ENCODE results near the gene NUMBL. TPM values are rescaled to one million over a fixed set of nuclear protein-coding genes. Genes with fewer than 3 reads are reported as not detected.

NUMBL gene
- polyA plus RNA-seq, 12 donors, result 19.9 to 119 (median 26.9) TPM

Other genes starting within 250 kb of the NUMBL start
- 10 to 100 TPM in 11 of 12 donors, not detected in 1; 25.4 to 57.7 (median 44.9) TPM for gene SERTAD3, start 246.3 kb downstream of the NUMBL start, polyA plus RNA-seq (ENCODE audit: insufficient read length in 12 of 12)
- 10 to 100 TPM in 11 of 12 donors, not detected in 1; 21.9 to 68.1 (median 34.1) TPM for gene BLVRB, start 224.9 kb downstream of the NUMBL start, polyA plus RNA-seq (ENCODE audit: insufficient read length in 12 of 12)
- gene SPTBN4, start 223.7 kb downstream of the NUMBL start, polyA plus RNA-seq (ENCODE audit: insufficient read length in 12 of 12), result under 1 TPM in 10 of 12 donors, not detected in 2; 0.14 to 0.83 (median 0.33) TPM
- 100 to 1,000 TPM in 1 of 12 donors, 10 to 100 TPM in 10, not detected in 1; 12.8 to 160 (median 19.1) TPM for gene SHKBP1, start 113.8 kb downstream of the NUMBL start, polyA plus RNA-seq (ENCODE audit: insufficient read length in 12 of 12)
- 100 to 1,000 TPM in 11 of 12 donors, not detected in 1; 146 to 328 (median 194) TPM for gene LTBP4, start 89.3 kb downstream of the NUMBL start, polyA plus RNA-seq (ENCODE audit: insufficient read length in 12 of 12)
- 10 to 100 TPM in 11 of 12 donors, not detected in 1; 14.4 to 33.9 (median 18.4) TPM for gene COQ8B, start 26.2 kb upstream of the NUMBL start, polyA plus RNA-seq (ENCODE audit: insufficient read length in 12 of 12)
- 10 to 100 TPM in 4 of 12 donors, 1 to 10 TPM in 7, not detected in 1; 7.6 to 12.2 (median 9.3) TPM for gene ITPKC, start 26.5 kb upstream of the NUMBL start, polyA plus RNA-seq (ENCODE audit: insufficient read length in 12 of 12)
- 10 to 100 TPM in 4 of 12 donors, 1 to 10 TPM in 7, not detected in 1; 6.3 to 12.1 (median 8.6) TPM for gene ACTMAP, start 59.8 kb upstream of the NUMBL start, polyA plus RNA-seq (ENCODE audit: insufficient read length in 12 of 12)
- gene SNRPA, start 60.6 kb upstream of the NUMBL start, polyA plus RNA-seq (ENCODE audit: insufficient read length in 12 of 12), result 100 to 1,000 TPM in 1 of 12 donors, 10 to 100 TPM in 10, not detected in 1; 50.0 to 117 (median 66.6) TPM
- 1 to 10 TPM in 9 of 12 donors, not detected in 3; 1.2 to 3.3 (median 1.6) TPM for gene MIA, start 84.9 kb upstream of the NUMBL start, polyA plus RNA-seq (ENCODE audit: insufficient read length in 12 of 12)
- 10 to 100 TPM in 1 of 12 donors, 1 to 10 TPM in 9, not detected in 2; 6.3 to 10.5 (median 8.3) TPM for gene RAB4B, start 87.6 kb upstream of the NUMBL start, polyA plus RNA-seq (ENCODE audit: insufficient read length in 12 of 12)
- 10 to 100 TPM in 11 of 12 donors, not detected in 1; 28.2 to 82.8 (median 41.5) TPM for gene EGLN2, start 108.5 kb upstream of the NUMBL start, polyA plus RNA-seq (ENCODE audit: insufficient read length in 12 of 12)
- gene CYP2A6, start 159.8 kb upstream of the NUMBL start, polyA plus RNA-seq (ENCODE audit: insufficient read length in 12 of 12), result under 1 TPM in 3 of 12 donors, not detected in 9; 0.18 to 0.47 (median 0.21) TPM
- gene CYP2A7, start 191.6 kb upstream of the NUMBL start, polyA plus RNA-seq (ENCODE audit: insufficient read length in 12 of 12), result under 1 TPM in 4 of 12 donors, not detected in 8; 0.15 to 0.39 (median 0.25) TPM